OCI-LY3 (cell line): Measurements from ENCODE around the gene KHNYN.
"Not testable (repeated sequence)": the region's sequence is repeated elsewhere in the genome, so short reads cannot be mapped to it uniquely, and the experiment has no call there.

Experiments
- CTCF ChIP-seq: fragments of 200-600, 300-600 bp; sonication (generic); IDR thresholded peaks from 2 replicates; pipeline ENCODE4 v1.5.1; 2014; ENCODE audit warnings: antibody characterized with exemption, low read length, low read depth
- EZH2phosphoT487 ChIP-seq: fragments of 200-600 bp; shearing (Covaris generic); IDR thresholded peaks from 2 replicates; pipeline ENCODE4 v1.6.1; 2018; ENCODE audit warnings: antibody characterized with exemption, mixed run types, low read depth

GRCh38 chr14:24470450-24470849, 40.7 kb downstream of the KHNYN start:
- TF ChIP-seq CTCF, EZH2phosphoT487: not testable (repeated sequence)
